Measurements from ENCODE around the gene CCDC149. TPM values are rescaled to one million over a fixed set of nuclear protein-coding genes. Genes with fewer than 3 reads are reported as not detected.

Gene CCDC149
- total and polyA plus RNA-seq, 2 donors (not counting 3 experiments of a cell fraction or from before 2014, with no cell fraction given) = 7.8 to 11.3 TPM

DNA sequence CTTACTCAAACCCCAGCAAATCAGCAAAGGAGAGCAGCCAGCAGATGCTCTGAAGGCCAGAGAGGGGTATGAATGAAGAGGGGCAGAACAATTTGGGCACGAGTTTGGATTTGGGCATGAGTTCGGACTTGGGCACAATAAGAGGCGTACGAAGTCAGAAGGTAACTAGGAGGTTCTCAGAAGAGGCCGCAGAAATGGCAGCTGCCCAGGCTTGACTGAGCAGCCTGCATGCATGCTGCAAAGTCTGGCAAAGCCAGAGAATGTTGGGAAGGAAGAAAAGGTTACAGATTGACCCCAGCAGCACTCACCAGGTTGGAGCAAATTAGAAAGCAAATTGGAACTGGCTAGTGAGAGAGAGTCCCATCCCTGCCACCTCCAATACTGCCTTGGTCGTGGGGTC, 15.2 kb downstream of the CCDC149 start:
- FAIRE-seq (no peak), DNase-seq (ENCODE audit: low read depth, low spot score) (no peak)
- Histone ChIP-seq H4K20me1 (replicated peaks; ENCODE audit: control insufficient read depth, extremely low read depth, insufficient read depth, low read length) (no peaks in the 10 kb centered on the region), H3K27ac (ENCODE audit: insufficient read depth, low read depth, low read length) (no peak overlapping the region), H3K9me3 (replicated peaks; ENCODE audit: control insufficient read depth, insufficient read depth, low read length) (no peaks in the 10 kb centered on the region), H3K27me3 (ENCODE audit: control insufficient read depth in 2 of 2, insufficient read depth in 2 of 2, low read length in 2 of 2) (no peaks in the 10 kb centered on the region), H3K4me3 (replicated peaks in 1 of 3; ENCODE audit: insufficient read depth in 1 of 3, low read depth in 1 of 3, low read length in 3 of 3) (no peak overlapping the region), H3K36me3 (ENCODE audit: control insufficient read depth in 2 of 2, extremely low read depth in 1 of 2, insufficient read depth in 2 of 2, low read length in 2 of 2) (no peaks in the 10 kb centered on the region), H3K4me1 (ENCODE audit: control insufficient read depth, extremely low read depth, insufficient read depth, low read length) (no peaks in the 10 kb centered on the region), H2AFZ (ENCODE audit: low read depth, low read length) (no peak overlapping the region), H3K79me2 (ENCODE audit: control insufficient read depth, insufficient read depth, low read length) (no peaks in the 10 kb centered on the region), H3K9ac (replicated peaks; ENCODE audit: extremely low read depth, insufficient read depth, low read length) (no peak overlapping the region), H3K9me1 (replicated peaks; ENCODE audit: control insufficient read depth, extremely low read depth, insufficient read depth, low read length) (no peaks in the 10 kb centered on the region), H3K4me2 (ENCODE audit: insufficient read depth, low read length) (no peak overlapping the region)
- BruUV-seq (replicated peaks) = no TSS peak
- TF ChIP-seq POLR2A (IDR thresholded peaks at IDR 0.05; ENCODE audit: low read depth, low read length) (no peak), EZH2 (IDR thresholded peaks at IDR 0.05; ENCODE audit: borderline replicate concordance, low read depth, low read length, severe bottlenecking) (no peak), FOS (IDR thresholded peaks at IDR 0.05; ENCODE audit: borderline replicate concordance, insufficient read depth, low read length) (no peak), POLR2AphosphoS5 (IDR thresholded peaks at IDR 0.05; ENCODE audit: insufficient read depth, low read depth, low read length) (no peak), JUN (IDR thresholded peaks at IDR 0.05; ENCODE audit: borderline replicate concordance, insufficient read depth, insufficient read length, low read depth) (no peak), GATA2 (IDR thresholded peaks at IDR 0.05; ENCODE audit: insufficient read depth, insufficient read length, low read depth, low read length) (no peak), MYC (IDR thresholded peaks at IDR 0.05; ENCODE audit: low read depth, low read length) (no peak)
- TF ChIP-seq, protein P1, sequence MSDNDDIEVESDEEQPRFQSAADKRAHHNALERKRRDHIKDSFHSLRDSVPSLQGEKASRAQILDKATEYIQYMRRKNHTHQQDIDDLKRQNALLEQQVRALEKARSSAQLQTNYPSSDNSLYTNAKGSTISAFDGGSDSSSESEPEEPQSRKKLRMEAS (IDR thresholded peaks at IDR 0.05; ENCODE audit: insufficient read depth, insufficient read length) = no peak
- TF ChIP-seq, protein P2, sequence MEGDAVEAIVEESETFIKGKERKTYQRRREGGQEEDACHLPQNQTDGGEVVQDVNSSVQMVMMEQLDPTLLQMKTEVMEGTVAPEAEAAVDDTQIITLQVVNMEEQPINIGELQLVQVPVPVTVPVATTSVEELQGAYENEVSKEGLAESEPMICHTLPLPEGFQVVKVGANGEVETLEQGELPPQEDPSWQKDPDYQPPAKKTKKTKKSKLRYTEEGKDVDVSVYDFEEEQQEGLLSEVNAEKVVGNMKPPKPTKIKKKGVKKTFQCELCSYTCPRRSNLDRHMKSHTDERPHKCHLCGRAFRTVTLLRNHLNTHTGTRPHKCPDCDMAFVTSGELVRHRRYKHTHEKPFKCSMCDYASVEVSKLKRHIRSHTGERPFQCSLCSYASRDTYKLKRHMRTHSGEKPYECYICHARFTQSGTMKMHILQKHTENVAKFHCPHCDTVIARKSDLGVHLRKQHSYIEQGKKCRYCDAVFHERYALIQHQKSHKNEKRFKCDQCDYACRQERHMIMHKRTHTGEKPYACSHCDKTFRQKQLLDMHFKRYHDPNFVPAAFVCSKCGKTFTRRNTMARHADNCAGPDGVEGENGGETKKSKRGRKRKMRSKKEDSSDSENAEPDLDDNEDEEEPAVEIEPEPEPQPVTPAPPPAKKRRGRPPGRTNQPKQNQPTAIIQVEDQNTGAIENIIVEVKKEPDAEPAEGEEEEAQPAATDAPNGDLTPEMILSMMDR (IDR thresholded peaks at IDR 0.05; ENCODE audit: extremely low read depth in 1 of 2, insufficient read depth in 1 of 2, low read depth in 1 of 2, low read length in 2 of 2) = no peak
- intact Hi-C loops (cut with micrococcal nuclease) = no loop called here
- POLR2A ChIA-PET = no interaction called here
- CTCF ChIA-PET = interaction anchor here (1.0 kb wide), 1 partner anchor 82 kb away, joined by 3 read pairs; no protein-coding TSS in a partner anchor
- dilution Hi-C loops (cut with MboI; ENCODE audit: extremely low pct_ligation_motif_present, low sequenced_read_pairs) = no loop called here

All from endothelial cell of umbilical vein (primary cell).